Suprapubic skin (tissue), 4 donors: ENCODE data around the gene LGALS9. TPM values are rescaled to one million over a fixed set of nuclear protein-coding genes. Genes with fewer than 3 reads are reported as not detected.
"Not testable (repeated sequence)": the region's sequence is repeated elsewhere in the genome, so short reads cannot be mapped to it uniquely, and the experiment has no call there.

Source experiments
- DNase-seq, 2 donors: peaks; one replicate each; pipeline ENCODE4 v3.0.0-alpha.2; 2019; ENCODE audit warnings: low spot score in 2 of 2
- H3K27ac ChIP-seq: fragments of 200-600 bp; sonication (generic); one replicate; pipeline ENCODE4 v1.5.1; 2019
- H3K27me3 ChIP-seq: fragments of 200-600 bp; sonication (generic); one replicate; pipeline ENCODE4 v1.5.1; 2019
- H3K36me3 ChIP-seq: fragments of 200-600 bp; sonication (generic); one replicate; pipeline ENCODE4 v1.5.1; 2019
- H3K4me1 ChIP-seq: fragments of 200-600 bp; sonication (generic); one replicate; pipeline ENCODE4 v1.5.1; 2019
- H3K4me3 ChIP-seq: fragments of 200-600 bp; sonication (generic); one replicate; pipeline ENCODE4 v1.5.1; 2019; ENCODE audit warnings: mild to moderate bottlenecking
- H3K9me3 ChIP-seq: fragments of 200-600 bp; sonication (generic); one replicate; pipeline ENCODE4 v1.5.1; 2019
- EP300 ChIP-seq: sonication (generic); formaldehyde crosslinking; IDR thresholded peaks from one replicate; pipeline ENCODE4 v1.6.1; 2017; ENCODE audit warnings: antibody characterized with exemption
- POLR2A ChIP-seq, 2 donors: fragments of 450-650 bp; IDR thresholded peaks; one replicate each; pipeline ENCODE4 v1.6.1; 2017; ENCODE audit warnings: antibody characterized with exemption in 2 of 2, mild to moderate bottlenecking in 2 of 2, moderate library complexity in 2 of 2
- POLR2AphosphoS5 ChIP-seq, 3 donors: sonication (generic); formaldehyde crosslinking; IDR thresholded peaks; one replicate each; pipeline ENCODE4 v1.6.1; 2017; ENCODE audit warnings: antibody characterized with exemption in 3 of 3
- WGBS: methylation state at CpG from one replicate; pipeline ENCODE4 v1.1.5; 2018; 5-methylcytosine and 5-hydroxymethylcytosine counted together
- total RNA-seq, 4 donors: library from RNA; depleted of rRNA; stranded (reverse); fragments of >200 nt; gene quantifications; one replicate each; pipeline ENCODE4 v1.1.0, GENCODE V29; 2016
- TF ChIP-seq, protein P1 (sequence below), 2 donors: fragments of 200-600 bp in 1 of 2; fragments of 450-650 bp in 1 of 2; sonication (generic) in 1 of 2; IDR thresholded peaks; one replicate each; pipeline ENCODE4 v1.5.1; 2016 to 2019; ENCODE audit warnings: antibody characterized with exemption in 2 of 2, mild to moderate bottlenecking in 1 of 2, moderate library complexity in 1 of 2

LGALS9 gene
- total RNA-seq, 4 donors from 2014 or later = 9.5 to 10.6 (median 10.1) TPM

DNA sequence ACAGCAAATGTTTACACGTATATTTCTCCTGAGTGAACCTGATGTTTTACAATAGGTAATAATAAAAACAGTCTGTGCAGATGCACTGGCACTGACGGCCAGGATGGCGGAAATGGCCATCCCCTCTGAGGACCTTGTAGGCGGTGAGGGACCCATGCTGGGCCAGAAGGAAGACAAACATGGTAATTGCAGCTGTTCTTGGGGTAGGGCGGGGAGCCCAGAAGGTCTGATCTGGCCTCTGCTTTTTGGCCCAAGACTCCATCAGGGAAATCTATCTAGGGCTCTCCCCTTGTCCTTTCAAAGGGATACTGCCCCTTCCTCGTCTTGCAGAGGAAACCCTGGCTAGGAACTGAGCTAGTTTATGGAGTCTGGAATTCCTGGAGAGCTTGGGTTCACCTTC, 7.4 kb upstream of the LGALS9 start:
- no peaks in the 10 kb centered on the region for H3K9me3 ChIP-seq
- DNase-seq = no peak
- H3K4me3 ChIP-seq = no peak overlapping the region
- WGBS = 80% methylated on average over 6 of the region's 6 CpGs
- no peak overlapping the region for H3K27ac ChIP-seq
- H3K27me3 ChIP-seq = no peaks in the 10 kb centered on the region
- H3K36me3 ChIP-seq = peaks cover 84% of the 10 kb centered on the region
- H3K4me1 ChIP-seq = peaks cover 11% of the 10 kb centered on the region
- no peak for TF ChIP-seq EP300
- TF ChIP-seq POLR2AphosphoS5 (IDR thresholded peaks at IDR 0.05) = no peak
- no peak for TF ChIP-seq POLR2A (IDR thresholded peaks at IDR 0.05)
- TF ChIP-seq, protein P1, sequence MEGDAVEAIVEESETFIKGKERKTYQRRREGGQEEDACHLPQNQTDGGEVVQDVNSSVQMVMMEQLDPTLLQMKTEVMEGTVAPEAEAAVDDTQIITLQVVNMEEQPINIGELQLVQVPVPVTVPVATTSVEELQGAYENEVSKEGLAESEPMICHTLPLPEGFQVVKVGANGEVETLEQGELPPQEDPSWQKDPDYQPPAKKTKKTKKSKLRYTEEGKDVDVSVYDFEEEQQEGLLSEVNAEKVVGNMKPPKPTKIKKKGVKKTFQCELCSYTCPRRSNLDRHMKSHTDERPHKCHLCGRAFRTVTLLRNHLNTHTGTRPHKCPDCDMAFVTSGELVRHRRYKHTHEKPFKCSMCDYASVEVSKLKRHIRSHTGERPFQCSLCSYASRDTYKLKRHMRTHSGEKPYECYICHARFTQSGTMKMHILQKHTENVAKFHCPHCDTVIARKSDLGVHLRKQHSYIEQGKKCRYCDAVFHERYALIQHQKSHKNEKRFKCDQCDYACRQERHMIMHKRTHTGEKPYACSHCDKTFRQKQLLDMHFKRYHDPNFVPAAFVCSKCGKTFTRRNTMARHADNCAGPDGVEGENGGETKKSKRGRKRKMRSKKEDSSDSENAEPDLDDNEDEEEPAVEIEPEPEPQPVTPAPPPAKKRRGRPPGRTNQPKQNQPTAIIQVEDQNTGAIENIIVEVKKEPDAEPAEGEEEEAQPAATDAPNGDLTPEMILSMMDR (IDR thresholded peaks at IDR 0.05) = no peak

DNA sequence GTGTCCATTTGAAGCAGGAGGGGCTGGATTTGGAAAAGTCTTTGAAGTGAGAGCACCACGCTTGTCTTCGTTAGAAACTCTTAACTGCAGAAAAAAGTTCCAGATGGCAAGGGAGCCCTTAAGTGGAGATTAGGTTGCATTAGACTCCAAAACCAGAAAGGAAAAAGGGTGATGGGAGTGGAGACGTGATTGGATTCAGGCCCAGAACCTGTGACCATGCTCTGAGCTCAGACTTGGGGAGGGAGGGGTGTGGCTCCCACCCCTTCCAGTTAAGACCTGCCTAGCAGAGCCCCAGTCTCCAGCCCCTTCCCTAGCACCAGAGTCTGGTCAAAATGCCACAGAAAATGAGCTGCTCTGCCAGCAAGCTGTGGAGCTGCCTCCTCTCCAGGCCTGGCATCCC, 6.4 kb upstream of the LGALS9 start:
- no peak overlapping the region for H3K27ac ChIP-seq
- H3K9me3 ChIP-seq = no peaks in the 10 kb centered on the region
- no peaks in the 10 kb centered on the region for H3K27me3 ChIP-seq
- no peak overlapping the region for H3K4me3 ChIP-seq
- DNase-seq = no peak
- peaks cover 11% of the 10 kb centered on the region for H3K4me1 ChIP-seq
- WGBS = 85% methylated on average over 3 of the region's 3 CpGs
- H3K36me3 ChIP-seq = peaks cover 81% of the 10 kb centered on the region
- TF ChIP-seq POLR2AphosphoS5 (IDR thresholded peaks at IDR 0.05) = no peak
- no peak for TF ChIP-seq POLR2A (IDR thresholded peaks at IDR 0.05)
- TF ChIP-seq EP300 = no peak
- TF ChIP-seq, protein P1 (IDR thresholded peaks at IDR 0.05) = no peak

DNA sequence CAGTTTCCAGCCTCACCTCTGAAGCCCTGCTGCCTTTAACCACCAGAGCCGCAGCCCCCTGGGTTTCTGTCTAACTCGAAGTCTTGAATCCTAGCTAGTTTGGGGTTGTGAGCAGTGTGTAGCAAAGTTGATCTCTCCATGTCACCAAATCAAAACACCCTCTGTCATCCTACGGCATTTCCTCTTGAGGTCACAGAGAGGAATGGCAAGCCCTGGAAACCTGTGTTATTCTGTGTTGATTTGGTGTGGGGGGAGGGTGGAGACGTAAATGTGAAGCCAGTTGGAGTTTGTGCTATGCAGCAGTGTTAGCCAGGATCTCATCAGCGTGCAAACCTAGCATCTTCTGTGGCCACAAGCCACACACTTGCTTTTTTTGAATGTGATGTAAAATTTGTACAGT, 5.1 kb upstream of the LGALS9 start:
- H3K4me3 ChIP-seq = no peak overlapping the region
- H3K27me3 ChIP-seq = no peaks in the 10 kb centered on the region
- no peak for DNase-seq
- no peak overlapping the region for H3K27ac ChIP-seq
- TF ChIP-seq, protein P1 (IDR thresholded peaks at IDR 0.05) = no peak
- no peak for TF ChIP-seq POLR2A (IDR thresholded peaks at IDR 0.05)
- no peak for TF ChIP-seq POLR2AphosphoS5 (IDR thresholded peaks at IDR 0.05)
- peaks cover 68% of the 10 kb centered on the region for H3K36me3 ChIP-seq
- WGBS = 93% methylated on average over 5 of the region's 5 CpGs
- no peaks in the 10 kb centered on the region for H3K9me3 ChIP-seq
- H3K4me1 ChIP-seq = peaks cover 14% of the 10 kb centered on the region

DNA sequence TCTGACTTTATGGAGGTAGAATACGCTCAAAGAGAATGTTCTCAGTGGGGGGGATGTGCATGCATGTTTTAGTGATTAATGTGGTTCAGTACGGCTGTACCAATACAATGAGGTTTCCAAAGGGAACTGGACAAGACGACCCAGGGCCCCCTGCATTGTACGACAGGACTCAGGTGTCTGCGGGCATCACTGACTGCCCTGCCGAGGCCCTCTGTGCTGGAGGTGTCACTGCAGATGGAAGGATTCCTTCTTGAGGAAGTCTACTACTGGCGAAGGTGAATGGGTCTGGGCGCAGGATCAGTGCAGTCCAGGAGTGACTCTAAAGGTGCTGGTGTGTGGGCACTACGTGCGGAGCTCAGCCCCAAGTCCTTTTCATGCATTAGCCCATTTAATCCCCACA, 3.5 kb upstream of the LGALS9 start:
- Histone ChIP-seq H3K27me3 (no peaks in the 10 kb centered on the region), H3K9me3 (no peaks in the 10 kb centered on the region), H3K27ac (no peak overlapping the region), H3K36me3 (peaks cover 52% of the 10 kb centered on the region), H3K4me1 (peaks cover 25% of the 10 kb centered on the region), H3K4me3 (no peak overlapping the region)
- DNase-seq = no peak
- 95% methylated on average over 10 of the region's 10 CpGs for WGBS
- TF ChIP-seq EP300 (no peak), POLR2A (IDR thresholded peaks at IDR 0.05) (no peak), POLR2AphosphoS5 (IDR thresholded peaks at IDR 0.05) (no peak)
- TF ChIP-seq, protein P1 (IDR thresholded peaks at IDR 0.05) = no peak

DNA sequence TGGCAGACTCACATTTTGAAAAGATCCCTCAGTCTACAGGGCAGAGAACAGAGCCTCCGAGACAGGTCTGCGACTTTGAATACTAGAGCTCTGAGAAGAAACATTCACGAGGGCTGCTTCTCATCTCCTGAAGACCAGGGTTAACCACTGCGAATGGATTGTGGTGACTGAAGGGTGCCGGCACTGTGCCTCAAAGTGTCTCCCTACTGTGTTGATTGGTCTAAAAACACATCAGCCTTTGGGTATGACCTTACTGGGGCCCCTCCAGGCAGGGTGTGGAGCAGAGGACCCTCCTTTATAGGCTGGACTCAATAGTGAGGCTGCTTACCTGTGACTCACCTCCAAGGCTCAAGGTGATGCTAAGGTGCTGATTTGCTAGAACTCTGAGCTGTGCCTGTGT, 2.6 kb upstream of the LGALS9 start:
- peaks cover 26% of the 10 kb centered on the region for H3K4me1 ChIP-seq
- TF ChIP-seq EP300 (no peak), POLR2AphosphoS5 (IDR thresholded peaks at IDR 0.05) (no peak), POLR2A (IDR thresholded peaks at IDR 0.05) (no peak)
- TF ChIP-seq, protein P1 (IDR thresholded peaks at IDR 0.05) = no peak
- no peak overlapping the region for H3K27ac ChIP-seq
- no peaks in the 10 kb centered on the region for H3K9me3 ChIP-seq
- DNase-seq = no peak
- 83% methylated on average over 5 of the region's 5 CpGs for WGBS
- H3K27me3 ChIP-seq = no peaks in the 10 kb centered on the region
- H3K4me3 ChIP-seq = no peak overlapping the region
- H3K36me3 ChIP-seq = peaks cover 43% of the 10 kb centered on the region

DNA sequence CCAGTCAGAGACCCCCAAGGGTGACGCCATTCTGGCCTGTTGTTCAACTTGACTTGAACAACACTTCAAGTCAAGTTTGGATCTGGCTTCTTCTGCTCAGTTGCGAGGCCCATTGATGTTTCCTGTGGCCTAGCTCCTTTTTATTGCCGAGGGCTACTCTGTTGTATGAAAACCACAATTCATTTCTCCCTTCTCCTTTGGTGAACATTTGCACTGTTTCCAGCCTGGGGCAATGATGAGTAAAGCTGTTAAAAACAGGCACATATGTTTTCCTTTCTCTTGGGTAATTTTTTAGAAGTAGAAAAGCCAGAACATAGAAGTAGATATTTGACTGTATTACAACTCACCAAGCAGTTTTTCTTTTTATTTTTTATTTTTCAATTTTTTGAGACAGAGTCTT, 1.7 kb upstream of the LGALS9 start:
- 54% methylated on average over 3 of the region's 3 CpGs for WGBS
- DNase-seq, H3K9me3 ChIP-seq, H3K27ac ChIP-seq, H3K4me3 ChIP-seq, H3K27me3 ChIP-seq: not testable (repeated sequence)
- Histone ChIP-seq H3K4me1 (peaks cover 35% of the 10 kb centered on the region), H3K36me3 (peaks cover 34% of the 10 kb centered on the region)
